ENCODE results near the gene REEP3.
"Not testable (repeated sequence)": the region's sequence is repeated elsewhere in the genome, so short reads cannot be mapped to it uniquely, and the experiment has no call there.

The REEP3 gene

DNA sequence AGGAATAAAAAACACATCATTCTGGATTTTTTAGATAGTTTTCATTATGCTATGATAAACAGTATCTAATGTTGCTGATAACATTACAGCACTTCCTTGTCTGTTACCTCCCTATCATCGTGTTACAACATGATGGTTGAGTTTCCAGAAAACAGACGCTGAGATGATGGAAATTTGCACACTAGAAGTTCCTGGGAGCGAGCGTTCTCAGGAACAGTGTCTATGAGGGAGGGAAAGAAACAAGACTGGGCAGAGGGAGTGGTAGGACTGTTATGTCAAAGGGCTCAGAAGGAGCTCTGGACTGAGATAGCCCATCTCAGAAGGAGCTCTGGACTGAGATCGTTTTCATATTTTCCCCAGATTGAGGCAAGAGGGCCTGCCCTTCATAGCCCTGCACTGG lies 121.6 kb downstream of the REEP3 start:
- no peak for DNase-seq (ENCODE audit: low read depth)
- H3K4me3 ChIP-seq (ENCODE audit: low read depth, low read length): no peak overlapping the region

DNA sequence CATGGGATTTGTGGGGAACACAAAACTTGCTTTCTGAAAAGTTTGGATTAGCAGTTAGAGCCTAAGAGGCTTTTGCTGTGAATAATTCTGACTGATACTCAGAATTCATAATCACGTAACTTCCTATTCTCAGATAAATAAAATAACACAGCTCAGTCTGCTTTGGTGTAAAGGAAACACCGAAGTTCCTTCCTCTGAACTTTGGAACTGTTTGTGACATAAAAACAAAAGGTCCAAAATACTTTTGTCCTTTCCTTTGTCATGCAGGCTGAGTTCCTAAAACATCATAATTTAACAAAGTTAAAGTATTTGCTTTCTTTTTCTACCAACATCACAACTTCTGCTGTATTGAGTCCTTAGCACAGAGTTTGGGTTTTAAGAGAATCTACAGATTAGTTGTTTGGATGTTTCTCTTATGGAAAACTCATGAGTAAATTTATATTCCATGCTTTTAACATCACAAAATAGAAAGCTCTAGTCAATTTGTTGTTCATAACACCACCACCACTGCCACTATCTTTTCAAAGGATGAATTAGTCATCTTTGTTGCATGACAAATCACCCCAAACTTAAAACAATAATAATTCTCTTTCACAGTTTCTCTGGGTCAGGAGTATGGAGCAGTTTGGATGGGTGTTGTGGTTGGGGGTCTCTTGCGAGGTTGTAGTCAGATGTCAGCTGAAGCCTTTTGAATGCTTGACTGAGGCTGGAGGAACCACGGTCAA lies 123.4 kb downstream of the REEP3 start:
- DNase-seq (ENCODE audit: low read depth): no peak
- H3K4me3 ChIP-seq (ENCODE audit: low read depth, low read length): no peak overlapping the region

DNA sequence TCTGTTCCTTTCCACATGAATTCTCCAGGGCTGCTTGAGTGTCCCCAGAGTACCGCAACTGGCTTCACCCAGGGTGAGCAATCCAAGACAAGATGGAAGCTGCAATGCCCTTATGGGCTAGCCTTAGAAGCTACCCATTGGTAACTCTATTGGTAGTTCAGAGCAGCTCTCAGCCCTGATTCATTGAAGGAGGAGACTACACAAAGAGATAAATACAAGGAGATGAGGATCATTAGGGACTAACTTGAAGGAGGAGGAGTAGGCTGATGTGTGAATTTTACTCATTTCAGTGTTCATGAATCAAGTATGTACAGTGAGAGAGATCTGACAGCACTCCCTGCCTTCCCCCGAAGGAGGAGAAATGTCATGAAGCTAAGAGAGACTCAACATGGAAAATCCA lies 124.0 kb downstream of the REEP3 start:
- no peak overlapping the region for H3K4me3 ChIP-seq (ENCODE audit: low read depth, low read length)
- no peak for DNase-seq (ENCODE audit: low read depth)

DNA sequence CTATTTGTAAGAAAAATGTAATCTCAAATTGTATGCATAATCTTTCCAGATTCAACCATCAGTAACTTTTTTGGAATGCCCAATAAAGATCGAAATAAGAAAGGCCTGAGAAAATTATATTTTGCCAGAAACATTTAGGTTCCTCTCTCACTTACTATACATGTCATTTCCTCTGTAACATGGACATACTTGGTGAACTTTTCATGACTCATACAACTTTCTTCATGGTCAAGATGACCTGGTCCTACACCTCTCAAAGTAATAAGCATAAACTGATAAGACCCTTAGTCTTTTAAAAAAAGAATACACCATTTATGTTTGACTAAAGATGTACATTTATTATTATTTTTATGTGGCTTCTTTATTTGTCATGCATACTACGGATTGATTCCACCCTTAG lies 125.3 kb downstream of the REEP3 start:
- no peak overlapping the region for H3K4me3 ChIP-seq (ENCODE audit: low read depth, low read length)
- DNase-seq (ENCODE audit: low read depth): no peak

DNA sequence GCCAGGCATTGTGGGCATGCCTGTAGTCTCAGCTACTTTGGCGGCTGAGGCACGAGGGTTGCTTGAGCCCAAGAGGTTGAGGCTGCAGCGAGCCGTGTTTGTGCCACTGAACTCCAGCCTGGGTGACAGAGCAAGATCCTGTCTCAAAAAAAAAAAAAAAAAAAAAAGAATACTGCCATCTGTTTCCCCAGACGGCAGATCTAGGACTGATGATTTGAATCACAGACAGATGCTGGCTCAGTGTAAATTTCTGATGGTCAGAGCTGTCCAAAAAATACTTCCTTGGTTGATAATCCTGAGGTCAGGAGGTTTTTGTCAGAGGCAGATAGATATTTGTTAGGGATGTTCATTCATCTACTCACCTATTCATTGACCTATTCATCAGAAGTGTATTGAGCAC lies 130.7 kb downstream of the REEP3 start:
- no peak for DNase-seq (ENCODE audit: low read depth)
- H3K4me3 ChIP-seq (ENCODE audit: low read depth, low read length): no peak overlapping the region

DNA sequence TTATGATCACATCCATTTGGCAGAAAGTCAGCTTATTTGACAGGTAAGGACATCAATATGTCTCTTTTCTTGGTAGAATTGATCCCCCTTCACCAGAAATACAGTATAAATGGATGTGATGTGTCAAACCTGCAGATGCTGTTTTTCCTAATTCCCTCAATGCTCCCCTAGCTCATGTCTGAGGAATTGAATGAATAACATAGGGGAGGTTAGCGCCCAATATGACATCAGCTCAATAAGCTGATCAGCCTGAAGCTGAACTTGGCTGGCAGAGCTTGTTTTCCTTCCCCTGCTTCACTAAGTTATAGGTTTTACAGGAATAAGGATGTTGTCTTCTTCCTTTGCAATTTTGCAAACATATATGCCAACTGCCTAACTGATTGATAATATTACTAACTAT lies 132.5 kb downstream of the REEP3 start:
- no peak overlapping the region for H3K4me3 ChIP-seq (ENCODE audit: low read depth, low read length)
- DNase-seq (ENCODE audit: low read depth): no peak

DNA sequence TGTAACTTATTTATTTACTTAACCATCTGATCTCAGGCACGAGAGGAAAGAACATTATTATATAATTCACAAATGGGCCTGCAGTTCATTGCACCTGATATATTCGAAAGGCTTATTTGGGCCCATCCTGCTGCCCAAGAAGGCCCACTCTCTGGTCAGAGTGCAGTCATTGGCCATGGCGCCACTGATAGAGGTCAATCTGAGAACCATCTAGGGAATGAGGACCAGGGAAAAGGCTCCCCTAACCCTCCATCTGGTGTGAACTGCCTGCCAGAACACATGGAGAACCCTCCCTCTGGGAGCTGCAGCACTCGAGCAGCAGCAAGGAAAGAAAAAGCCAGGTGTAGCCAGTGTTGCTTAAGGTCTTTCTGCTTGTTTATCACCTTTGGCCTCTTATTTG lies 136.6 kb downstream of the REEP3 start:
- H3K4me3 ChIP-seq (ENCODE audit: low read depth, low read length): no peak overlapping the region
- no peak for DNase-seq (ENCODE audit: low read depth)

DNA sequence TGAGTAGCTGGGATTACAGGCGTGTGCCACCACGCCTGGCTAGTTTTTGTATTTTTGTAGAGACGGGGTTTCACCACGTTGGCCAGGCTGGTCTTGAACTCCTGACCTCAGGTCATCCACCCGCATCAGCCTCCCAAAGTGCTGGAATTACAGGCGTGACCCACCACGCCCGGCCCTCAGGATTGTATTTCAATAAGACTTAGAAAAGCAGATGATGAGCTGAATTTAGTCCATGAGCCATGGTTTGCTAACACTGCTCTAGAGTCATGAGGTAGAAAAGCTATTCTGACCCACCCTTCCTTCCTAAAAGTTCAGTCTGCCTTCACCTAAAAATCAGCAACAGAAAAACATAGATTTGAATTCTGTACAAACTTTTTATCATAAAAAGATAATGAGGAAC lies 139.7 kb downstream of the REEP3 start:
- DNase-seq (ENCODE audit: low read depth); H3K4me3 ChIP-seq (ENCODE audit: low read depth, low read length): not testable (repeated sequence)

DNA sequence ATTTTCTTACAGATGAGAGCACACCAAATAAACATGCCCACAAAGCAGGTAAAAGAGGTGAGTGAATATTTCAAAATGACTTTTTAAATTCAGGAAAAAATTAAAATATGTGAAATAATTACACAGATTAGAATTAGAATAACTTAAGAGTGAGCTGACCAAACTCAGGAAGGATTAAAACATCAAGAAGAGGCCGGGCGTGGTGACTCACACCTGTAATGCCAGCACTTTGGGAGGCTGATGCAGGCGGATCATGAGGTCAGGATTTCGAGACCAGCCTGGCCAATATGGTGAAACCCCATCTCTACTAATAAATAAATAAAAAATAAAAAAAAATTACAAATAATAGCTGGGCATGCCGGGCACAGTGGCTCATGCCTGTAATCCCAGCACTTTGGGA lies 140.1 kb downstream of the REEP3 start:
- no peak overlapping the region for H3K4me3 ChIP-seq (ENCODE audit: low read depth, low read length)
- DNase-seq (ENCODE audit: low read depth): no peak

DNA sequence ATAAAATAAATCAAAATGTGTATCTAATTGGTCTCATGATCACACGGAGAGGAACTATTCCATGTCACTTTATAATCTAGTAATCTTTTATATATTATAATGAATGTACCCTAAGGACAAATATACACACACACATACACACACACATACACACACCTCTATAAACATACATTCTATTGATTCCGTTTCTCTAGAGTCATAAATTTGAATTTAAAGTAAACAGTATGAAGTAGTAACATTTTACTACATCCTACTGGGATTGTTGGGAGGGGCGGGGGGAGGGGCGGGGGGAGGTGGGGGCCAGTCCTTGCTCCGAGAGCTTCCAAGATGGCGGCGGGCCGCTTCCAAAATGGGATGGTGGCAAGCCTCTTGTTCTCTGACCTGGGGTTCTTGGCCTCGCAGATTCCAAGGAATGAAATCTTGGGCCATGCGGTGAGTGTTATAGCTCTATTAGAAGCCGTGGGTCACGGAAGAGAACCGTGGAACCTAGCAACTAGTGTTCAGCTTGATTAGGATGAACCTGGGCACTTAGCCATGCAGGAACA lies 143.2 kb downstream of the REEP3 start:
- no peak for DNase-seq (ENCODE audit: low read depth)
- H3K4me3 ChIP-seq (ENCODE audit: low read depth, low read length): no peak overlapping the region

DNA sequence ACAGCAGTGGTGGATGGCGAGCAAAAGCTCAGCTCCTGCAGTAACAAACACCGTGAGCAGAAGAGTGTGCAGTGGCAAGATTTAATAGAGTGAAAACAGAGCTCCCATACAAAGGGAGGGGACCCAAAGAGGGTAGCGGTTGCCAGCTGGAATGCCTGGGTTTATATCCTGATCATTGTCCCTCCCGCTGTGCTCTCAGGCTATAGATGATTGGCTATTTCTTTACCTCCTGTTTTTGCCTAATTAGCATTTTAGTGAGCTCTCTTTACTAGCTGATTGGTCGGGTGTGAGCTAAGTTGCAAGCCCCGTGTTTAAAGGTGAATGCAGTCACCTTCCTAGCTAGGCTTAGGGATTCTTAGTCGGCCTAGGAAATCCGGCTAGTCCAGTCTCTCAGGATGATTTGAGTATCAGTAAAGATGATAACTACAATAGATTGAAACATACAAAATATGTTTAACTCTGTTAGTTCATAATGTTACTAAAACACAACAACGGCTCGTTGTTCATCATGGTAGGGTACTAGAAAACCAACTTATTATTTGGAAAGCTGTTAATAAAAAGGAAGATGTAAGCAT lies 143.9 kb downstream of the REEP3 start:
- not testable (repeated sequence) for DNase-seq (ENCODE audit: low read depth); H3K4me3 ChIP-seq (ENCODE audit: low read depth, low read length)

DNA sequence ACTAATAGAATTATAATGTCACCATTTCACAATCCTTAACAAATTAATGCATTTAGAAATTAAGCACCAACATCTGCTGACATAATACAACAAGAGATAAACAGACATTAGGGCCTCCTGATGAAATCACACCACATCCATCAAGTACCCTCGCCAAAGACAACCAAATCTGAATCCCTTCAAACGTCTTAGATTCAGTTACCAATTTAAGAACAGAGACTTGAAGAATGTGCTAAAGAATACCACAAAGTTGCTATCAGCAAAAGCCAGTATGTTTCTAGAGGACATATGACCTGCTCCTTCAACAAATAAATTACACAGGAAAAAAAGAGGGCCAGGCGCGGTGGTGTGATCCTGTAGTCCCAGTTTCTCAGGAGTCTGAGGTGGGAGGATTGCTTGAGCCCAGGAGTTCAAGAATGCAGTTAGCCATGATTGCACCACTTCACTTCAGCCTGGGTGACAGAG lies 144.5 kb downstream of the REEP3 start:
- H3K4me3 ChIP-seq (ENCODE audit: low read depth, low read length): no peak overlapping the region
- no peak for DNase-seq (ENCODE audit: low read depth)

DNA sequence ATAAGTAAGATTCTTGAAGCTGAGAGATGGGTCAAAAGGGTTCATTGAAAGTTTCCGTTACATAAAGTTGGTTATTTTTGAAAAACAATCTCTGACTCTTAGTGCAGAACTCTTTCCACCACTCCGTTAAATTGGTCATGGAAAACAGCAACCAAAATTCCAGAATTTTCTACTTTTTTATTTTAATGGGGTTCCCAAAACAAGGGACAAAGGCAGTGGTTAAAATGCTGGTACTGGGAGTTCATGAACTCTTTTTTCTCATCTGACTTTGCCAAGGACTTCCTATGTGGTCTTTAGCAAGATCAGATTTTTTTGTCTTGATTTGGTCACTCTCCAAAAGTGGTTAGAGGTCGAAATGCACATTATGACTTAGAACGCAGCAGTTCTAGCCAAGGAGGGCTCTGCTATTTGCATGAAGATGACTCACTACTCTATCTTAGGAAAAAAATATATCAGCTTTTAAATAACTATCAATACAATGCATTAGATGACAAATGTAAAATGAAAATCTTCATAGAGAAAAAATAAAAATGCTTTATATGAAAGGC lies 145.7 kb downstream of the REEP3 start:
- H3K4me3 ChIP-seq (ENCODE audit: low read depth, low read length): no peak overlapping the region
- peak; percentile 96 for DNase-seq (ENCODE audit: low read depth)

DNA sequence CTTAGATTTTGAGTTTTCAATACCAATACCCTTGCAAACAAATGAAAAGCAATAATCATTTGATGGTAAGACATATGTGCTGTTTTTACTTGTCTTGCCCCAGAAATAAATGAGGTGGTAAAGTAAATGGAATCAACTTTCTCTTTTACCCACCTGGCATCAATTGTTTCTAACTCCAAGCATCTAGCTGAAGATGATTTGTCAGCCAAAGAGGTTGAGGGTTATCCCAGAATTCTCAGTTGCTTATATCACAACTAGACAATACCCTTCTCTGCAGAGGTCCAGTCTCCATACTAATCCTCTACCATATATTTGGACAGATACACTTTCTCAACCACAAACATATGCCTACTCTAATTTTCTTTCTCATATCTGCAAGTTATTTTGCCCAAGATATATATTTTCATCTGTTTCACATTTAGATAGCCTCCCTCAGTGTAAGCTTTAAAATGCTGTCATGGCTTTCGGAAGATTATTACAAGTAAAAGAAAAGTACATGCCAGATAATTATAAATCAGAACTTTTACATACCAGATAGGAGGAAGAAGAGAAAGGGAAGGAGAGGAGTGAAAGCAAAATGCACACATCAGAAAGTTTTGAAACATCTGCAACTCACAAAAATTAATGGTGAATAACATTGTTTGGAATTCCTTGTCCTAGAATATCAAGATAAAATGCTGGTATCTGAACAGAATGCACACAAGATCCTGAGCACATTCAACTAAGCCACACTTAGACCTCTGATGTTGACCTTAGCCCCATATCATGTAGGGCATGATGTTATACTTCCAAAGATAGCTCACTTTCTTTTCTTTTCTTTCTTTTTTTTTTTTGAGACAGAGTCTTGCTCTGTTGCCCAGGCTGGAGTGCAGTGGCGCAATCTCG lies 146.6 kb downstream of the REEP3 start:
- DNase-seq (ENCODE audit: low read depth): no peak
- H3K4me3 ChIP-seq (ENCODE audit: low read depth, low read length): no peak overlapping the region

DNA sequence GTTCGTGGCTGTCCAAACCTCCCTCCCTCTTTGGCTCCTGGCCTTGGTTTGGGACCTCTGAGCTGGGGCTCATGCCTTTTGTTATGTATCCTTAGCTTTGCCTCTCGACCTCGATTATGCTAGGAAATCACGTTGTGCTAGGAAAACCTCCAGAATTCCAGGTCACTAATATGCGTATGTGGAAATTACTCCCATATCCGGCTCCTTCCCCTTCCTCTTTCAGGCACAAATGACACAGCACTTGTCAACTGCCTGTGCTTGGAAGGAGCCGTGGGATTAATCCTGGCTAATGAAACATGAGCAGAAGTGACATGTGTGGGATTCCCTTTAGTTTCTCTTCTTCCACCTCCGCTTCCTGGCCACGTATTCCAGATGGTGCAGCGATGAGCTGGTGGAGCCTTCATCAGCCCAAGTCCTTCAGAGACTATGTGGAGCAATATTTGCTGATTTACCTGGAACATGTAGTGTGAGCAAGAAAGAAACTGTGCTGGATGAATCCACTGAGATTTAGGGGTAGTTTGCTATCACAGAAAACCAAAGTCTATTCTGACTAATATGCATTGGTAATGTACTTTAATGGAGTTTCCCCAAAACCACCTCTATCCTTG lies 149.2 kb downstream of the REEP3 start:
- peak; percentile 59 for DNase-seq (ENCODE audit: low read depth)

DNA sequence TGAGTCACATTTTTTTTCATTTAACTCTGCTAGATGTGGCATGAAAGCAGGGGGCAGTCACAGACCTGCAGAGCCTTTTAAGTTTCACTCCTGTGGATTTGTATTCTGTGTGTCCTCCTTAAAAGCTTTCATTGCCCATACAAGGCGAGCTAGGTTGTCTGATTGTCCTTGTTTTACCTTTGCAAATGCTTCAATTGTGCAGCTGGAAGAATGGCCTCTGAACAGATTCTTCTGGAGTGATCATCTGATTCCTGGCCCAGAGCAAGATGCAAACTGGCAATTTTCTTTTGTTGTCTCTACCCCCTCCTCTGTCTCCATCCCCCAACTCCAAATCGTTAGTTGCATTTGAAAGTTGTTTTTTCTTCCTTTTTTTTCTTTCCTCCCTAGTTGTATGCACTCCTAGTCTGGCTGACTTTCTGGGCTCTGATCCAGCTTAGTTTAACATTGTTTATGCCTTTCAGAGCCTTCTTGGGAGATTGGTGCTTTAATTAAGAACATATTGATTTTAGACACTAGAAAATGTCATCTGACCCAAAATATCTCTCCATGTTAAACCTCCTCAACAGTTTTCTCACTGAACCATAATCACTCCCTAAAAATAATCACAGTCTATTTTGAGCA lies 150.2 kb downstream of the REEP3 start:
- no peak overlapping the region for H3K4me3 ChIP-seq (ENCODE audit: low read depth, low read length)
- peak; percentile 75 for DNase-seq (ENCODE audit: low read depth)

More for the DNA sequence above, 149.2 kb downstream of the REEP3 start:
- H3K4me3 ChIP-seq (ENCODE audit: low read depth, low read length): no peak overlapping the region

DNA sequence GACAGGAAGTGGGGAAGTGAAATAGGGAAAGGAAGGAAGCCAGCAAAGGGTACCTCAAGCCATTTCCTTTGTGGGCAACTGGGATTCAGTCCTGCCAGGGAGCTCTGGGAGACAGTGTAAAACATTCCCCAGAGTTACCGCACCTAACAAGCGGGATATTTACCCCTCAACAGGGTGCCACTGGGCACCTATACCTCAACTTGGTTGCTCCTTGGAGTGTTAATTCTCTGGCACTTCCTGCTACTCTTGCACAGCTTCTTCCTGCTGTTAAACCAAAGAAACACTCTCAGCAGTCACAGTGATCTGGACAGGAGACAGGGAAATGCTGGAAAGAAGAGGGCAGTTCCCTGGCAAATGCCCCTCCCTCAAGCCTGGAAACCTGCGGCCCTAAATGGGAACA lies 151.3 kb downstream of the REEP3 start:
- no peak for DNase-seq (ENCODE audit: low read depth)
- no peak overlapping the region for H3K4me3 ChIP-seq (ENCODE audit: low read depth, low read length)

DNA sequence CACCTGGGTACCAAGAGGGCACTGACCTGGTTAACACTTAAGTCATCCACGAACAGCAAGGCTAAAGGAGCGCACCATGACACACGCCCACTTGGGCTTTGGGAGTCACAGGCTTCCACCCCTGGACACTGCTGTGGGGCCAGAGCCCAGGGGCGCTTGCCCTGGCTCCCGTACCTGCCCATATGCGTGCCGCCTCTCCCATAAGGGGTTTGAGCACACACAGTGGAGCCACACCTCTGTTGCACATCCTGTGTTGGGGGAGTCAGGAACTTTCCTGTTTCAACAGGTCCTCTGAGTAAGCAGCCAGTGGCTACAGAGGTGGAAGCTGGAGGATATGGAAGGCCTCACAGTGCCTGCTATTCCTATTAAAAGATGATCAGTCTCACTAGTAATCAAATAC lies 152.0 kb downstream of the REEP3 start:
- no peak overlapping the region for H3K4me3 ChIP-seq (ENCODE audit: low read depth, low read length)
- DNase-seq (ENCODE audit: low read depth): no peak

DNA sequence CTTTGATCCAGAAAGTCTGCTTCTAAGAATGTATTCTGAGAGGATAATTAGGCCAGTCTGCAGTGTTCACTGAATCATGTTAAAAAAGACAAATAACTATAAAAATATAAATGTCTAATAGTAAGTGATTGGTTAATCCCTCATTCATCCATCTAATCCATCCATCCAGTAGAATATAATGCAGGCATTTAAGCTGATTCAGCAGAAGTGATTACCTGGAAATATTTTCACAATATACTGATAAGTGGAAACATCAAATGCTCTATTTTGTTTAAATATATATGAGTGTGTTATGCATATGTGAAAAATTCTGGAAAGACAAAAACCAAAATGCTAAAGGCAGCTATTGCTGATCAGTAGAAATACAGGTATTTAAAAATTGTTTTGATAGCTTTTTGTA lies 152.6 kb downstream of the REEP3 start:
- DNase-seq (ENCODE audit: low read depth): no peak
- no peak overlapping the region for H3K4me3 ChIP-seq (ENCODE audit: low read depth, low read length)
